Dendritic cell treated with granulocyte-macrophage colony-stimulating factor and Interleukin-4, amounts not matched to agents 40 ng/mL and 50 ng/mL, for 4 days (primary cell): ENCODE results near the gene HOXA6.

Source experiments
- H3K27ac Mint-ChIP-seq: one replicate; pipeline ENCODE4 v1.8.0; 2022; ENCODE audit warnings: mild to moderate bottlenecking, mixed read lengths
- H3K27me3 Mint-ChIP-seq: one replicate; pipeline ENCODE4 v1.8.0; 2022; ENCODE audit warnings: mild to moderate bottlenecking, mixed read lengths
- H3K36me3 Mint-ChIP-seq: one replicate; pipeline ENCODE4 v1.8.0; 2022; ENCODE audit warnings: low read depth, mixed read lengths
- H3K4me1 Mint-ChIP-seq: one replicate; pipeline ENCODE4 v1.8.0; 2022; ENCODE audit warnings: low read depth, mixed read lengths
- H3K4me3 Mint-ChIP-seq: one replicate; pipeline ENCODE4 v1.8.0; 2022; ENCODE audit warnings: mild to moderate bottlenecking, moderate library complexity, mixed read lengths
- H3K9me3 Mint-ChIP-seq: one replicate; pipeline ENCODE4 v1.8.0; 2022; ENCODE audit warnings: mixed read lengths
- intact Hi-C: fragments of 100-400 bp; cut with micrococcal nuclease; formaldehyde crosslinking; loops from one replicate; pipeline ENCODE4 v1.15.0; 2022

HOXA6 gene

GRCh38 chr7:27172823-27173510 lies 25.4 kb upstream of the HOXA6 start:
- Mint-ChIP-seq H3K4me1 (peaks cover 50% of the 10 kb centered on the region), H3K4me3 (peak overlapping the region; percentile 71), H3K27ac (no peak overlapping the region), H3K27me3 (peaks cover 93% of the 10 kb centered on the region), H3K9me3 (no peaks in the 10 kb centered on the region), H3K36me3 (no peaks in the 10 kb centered on the region)
- intact Hi-C loops: no loop called here

GRCh38 chr7:27172315-27172774 lies 24.8 kb upstream of the HOXA6 start:
- Mint-ChIP-seq H3K9me3 (no peaks in the 10 kb centered on the region), H3K27me3 (peaks cover 93% of the 10 kb centered on the region), H3K27ac (no peak overlapping the region), H3K4me3 (peak overlapping the region; percentile 40), H3K4me1 (peaks cover 57% of the 10 kb centered on the region), H3K36me3 (no peaks in the 10 kb centered on the region)
- intact Hi-C loops: no loop called here

- H3K4me3 Mint-ChIP-seq: peak overlapping the region; percentile 38
- no peak overlapping the region for H3K27ac Mint-ChIP-seq
- no peaks in the 10 kb centered on the region for H3K36me3 Mint-ChIP-seq
- intact Hi-C loops: no loop called here
- no peaks in the 10 kb centered on the region for H3K9me3 Mint-ChIP-seq
- peaks cover 93% of the 10 kb centered on the region for H3K27me3 Mint-ChIP-seq
- peaks cover 62% of the 10 kb centered on the region for H3K4me1 Mint-ChIP-seq
These were observed 24.2 kb upstream of the HOXA6 start for GRCh38 chr7:27171637-27172314.

DNA sequence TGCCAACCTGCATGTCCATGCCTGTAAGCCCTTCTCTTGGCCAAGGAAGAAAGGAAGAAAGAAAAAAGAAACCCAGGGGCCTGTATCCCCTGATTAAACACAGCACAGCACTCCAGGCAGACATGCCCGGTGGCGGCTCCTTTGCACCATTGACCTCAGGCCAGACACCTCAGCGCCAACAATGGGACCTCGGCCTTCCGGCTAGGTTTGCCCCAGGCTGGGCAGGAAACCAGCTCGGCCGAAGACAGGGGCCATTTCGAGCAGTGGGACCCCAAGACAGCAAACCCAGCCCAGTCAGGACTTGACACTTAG lies 23.7 kb upstream of the HOXA6 start:
- Mint-ChIP-seq H3K4me3 (no peak overlapping the region), H3K27me3 (peaks cover 93% of the 10 kb centered on the region), H3K4me1 (peaks cover 66% of the 10 kb centered on the region), H3K9me3 (no peaks in the 10 kb centered on the region), H3K27ac (no peak overlapping the region), H3K36me3 (no peaks in the 10 kb centered on the region)
- intact Hi-C loops: no loop called here

GRCh38 chr7:27170426-27171324 lies 23.1 kb upstream of the HOXA6 start:
- Mint-ChIP-seq H3K27me3 (peaks cover 93% of the 10 kb centered on the region), H3K27ac (no peak overlapping the region), H3K4me3 (no peak overlapping the region), H3K9me3 (no peaks in the 10 kb centered on the region), H3K4me1 (peaks cover 72% of the 10 kb centered on the region), H3K36me3 (no peaks in the 10 kb centered on the region)
- intact Hi-C loops: no loop called here

- peaks cover 71% of the 10 kb centered on the region for H3K4me1 Mint-ChIP-seq
- H3K36me3 Mint-ChIP-seq: no peaks in the 10 kb centered on the region
- H3K9me3 Mint-ChIP-seq: no peaks in the 10 kb centered on the region
- no peak overlapping the region for H3K27ac Mint-ChIP-seq
- intact Hi-C loops: loop anchor here (5.0 to 10.0 kb wide), 3 partner anchors 1095 to 1308 kb away; no protein-coding TSS in a partner anchor
- peak overlapping the region; percentile 61 for H3K4me3 Mint-ChIP-seq
- peaks cover 93% of the 10 kb centered on the region for H3K27me3 Mint-ChIP-seq
These were observed 22.3 kb upstream of the HOXA6 start for GRCh38 chr7:27169658-27170425.

DNA sequence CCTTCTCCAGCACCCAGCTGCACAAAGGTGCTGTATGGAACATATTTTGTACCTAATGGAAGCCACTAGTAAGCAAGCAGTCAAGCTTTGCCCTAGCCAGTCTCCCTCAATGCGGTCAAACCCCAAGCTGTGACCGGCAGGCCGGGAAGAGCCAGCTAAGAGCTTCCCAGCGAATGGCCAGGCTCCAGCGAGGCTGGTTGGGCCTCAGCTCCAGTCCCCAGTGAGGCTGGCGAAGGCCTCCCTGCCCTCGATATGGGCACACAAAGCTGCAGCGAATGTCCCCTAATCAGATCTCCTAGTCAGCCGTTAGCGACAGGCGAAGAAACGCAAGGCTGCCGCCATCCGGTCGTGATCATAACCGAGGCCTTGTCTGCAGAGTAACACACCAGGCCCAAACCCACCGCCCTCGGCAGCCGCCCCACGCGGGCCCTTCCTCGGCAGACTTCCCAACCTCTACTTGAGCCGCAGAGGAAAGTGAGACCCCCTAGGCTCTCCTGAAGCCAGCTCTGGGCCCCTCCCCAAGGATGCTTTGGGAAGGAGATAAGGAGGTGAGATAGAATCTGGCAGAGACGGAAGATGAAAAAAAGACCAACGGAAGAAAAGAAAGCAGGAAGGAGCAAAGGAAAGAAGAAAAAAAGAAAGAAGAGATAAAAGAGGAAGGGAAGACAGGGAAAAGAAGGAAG lies 20.8 kb upstream of the HOXA6 start:
- Mint-ChIP-seq H3K4me1 (peaks cover 82% of the 10 kb centered on the region), H3K27ac (no peak overlapping the region), H3K4me3 (no peak overlapping the region), H3K9me3 (no peaks in the 10 kb centered on the region), H3K36me3 (no peaks in the 10 kb centered on the region), H3K27me3 (peaks cover 94% of the 10 kb centered on the region)
- intact Hi-C loops: loop anchor here (5.0 to 10.0 kb wide), 3 partner anchors 1094 to 1306 kb away; no protein-coding TSS in a partner anchor

DNA sequence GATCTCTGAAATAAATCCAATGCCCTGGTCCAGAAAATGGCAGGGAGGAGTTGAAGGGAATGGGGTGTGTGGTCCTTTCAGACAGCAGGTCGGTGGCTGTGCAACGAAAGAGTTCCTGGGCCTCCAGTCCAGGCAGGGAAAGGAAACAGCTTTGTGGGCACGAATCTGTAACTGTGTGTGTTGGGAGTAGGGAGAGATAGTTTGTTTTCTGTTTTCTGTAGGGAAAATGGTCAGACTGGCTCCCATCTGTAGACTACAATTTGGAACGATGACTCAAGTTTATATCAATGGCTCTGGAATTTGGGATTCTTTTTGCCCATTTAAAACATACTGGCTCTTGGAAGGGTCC lies 20.3 kb upstream of the HOXA6 start:
- H3K27me3 Mint-ChIP-seq: peaks cover 93% of the 10 kb centered on the region
- no peak overlapping the region for H3K4me3 Mint-ChIP-seq
- H3K9me3 Mint-ChIP-seq: no peaks in the 10 kb centered on the region
- intact Hi-C loops: loop anchor here (5.0 to 10.0 kb wide), 3 partner anchors 1093 to 1306 kb away; no protein-coding TSS in a partner anchor
- H3K36me3 Mint-ChIP-seq: no peaks in the 10 kb centered on the region
- H3K27ac Mint-ChIP-seq: no peak overlapping the region
- H3K4me1 Mint-ChIP-seq: peaks cover 79% of the 10 kb centered on the region

DNA sequence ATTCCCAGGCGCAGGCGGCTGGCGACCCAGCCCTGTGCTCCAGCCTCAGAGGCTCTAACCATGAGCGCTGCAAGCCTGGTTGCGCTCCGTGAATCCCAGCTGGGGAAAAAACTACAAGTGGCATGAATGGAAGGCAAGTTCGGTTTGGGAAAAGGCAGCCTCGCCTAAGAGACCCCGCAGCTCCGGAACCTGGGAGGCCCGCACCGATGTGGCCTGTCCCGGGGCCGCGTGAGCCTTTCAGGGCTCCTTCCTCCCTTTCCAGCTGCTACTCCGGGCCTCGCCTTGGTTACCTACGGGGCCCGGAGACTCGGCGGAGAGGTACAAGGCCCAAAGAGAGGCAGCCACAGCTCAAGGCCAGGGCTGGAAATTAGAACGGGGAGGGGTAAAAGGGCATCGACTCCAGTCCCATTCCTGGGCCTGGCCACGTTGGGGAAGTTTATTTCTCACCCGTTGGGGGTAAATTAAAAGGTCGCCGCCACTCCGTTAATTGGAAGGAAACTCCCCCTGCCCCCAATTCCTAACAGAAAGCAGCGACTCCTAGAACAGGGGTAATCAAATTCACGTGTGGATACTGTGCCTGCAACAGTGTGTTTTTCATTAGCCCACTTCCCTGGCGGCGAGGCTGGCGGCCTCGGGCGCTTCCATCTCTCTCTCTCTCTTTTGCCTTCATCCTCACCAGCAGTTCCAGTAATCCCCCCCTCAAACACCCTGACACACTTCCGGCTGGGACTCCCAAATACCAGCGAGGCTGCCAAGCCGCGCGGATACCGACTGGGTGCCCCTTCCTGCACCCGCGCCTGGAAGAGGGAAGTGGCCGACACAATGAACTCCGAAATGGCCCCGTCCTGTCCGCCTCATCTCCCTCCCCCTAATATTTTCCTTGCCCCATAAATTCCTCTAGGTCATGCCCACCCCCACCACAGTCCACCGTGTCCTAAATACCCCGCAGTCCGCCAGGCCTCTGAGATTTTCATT lies 19.2 kb upstream of the HOXA6 start:
- H3K4me3 Mint-ChIP-seq: peak overlapping the region; percentile 74

GRCh38 chr7:27165996-27166530 lies 18.5 kb upstream of the HOXA6 start:
- Mint-ChIP-seq H3K4me1 (peaks cover 69% of the 10 kb centered on the region), H3K27ac (no peak overlapping the region), H3K27me3 (peaks cover 85% of the 10 kb centered on the region), H3K4me3 (peak overlapping the region; percentile 71), H3K9me3 (no peaks in the 10 kb centered on the region), H3K36me3 (no peaks in the 10 kb centered on the region)
- intact Hi-C loops: loop anchor here (5.0 to 10.0 kb wide), 3 partner anchors 1091 to 1304 kb away; no protein-coding TSS in a partner anchor

More for the DNA sequence above, 19.2 kb upstream of the HOXA6 start:
- peaks cover 73% of the 10 kb centered on the region for H3K4me1 Mint-ChIP-seq
- intact Hi-C loops: loop anchor here (5.0 to 10.0 kb wide), 3 partner anchors 1092 to 1305 kb away; no protein-coding TSS in a partner anchor
- H3K27me3 Mint-ChIP-seq: peaks cover 90% of the 10 kb centered on the region
- H3K36me3 Mint-ChIP-seq: no peaks in the 10 kb centered on the region
- H3K9me3 Mint-ChIP-seq: no peaks in the 10 kb centered on the region
- no peak overlapping the region for H3K27ac Mint-ChIP-seq

GRCh38 chr7:27165089-27165995 lies 17.8 kb upstream of the HOXA6 start, which contains the start of gene HOXA9:
Gene HOXA9, minus strand, starts transcription at chr7:27165537. Its CDS starts 80 bp downstream, at chr7:27165457.
- Mint-ChIP-seq H3K9me3 (no peaks in the 10 kb centered on the region), H3K4me3 (peak within 1 kb of the TSS; percentile 71), H3K27me3 (peaks cover 86% of the 10 kb centered on the region), H3K4me1 (peaks cover 71% of the 10 kb centered on the region), H3K36me3 (no peaks in the 10 kb centered on the region), H3K27ac (peak within 1 kb of the TSS; percentile 15)
- intact Hi-C loops: loop anchor here (5.0 to 10.0 kb wide), 3 partner anchors 1091 to 1303 kb away; no protein-coding TSS in a partner anchor
